Neuron (in vitro differentiated cells): ENCODE measurements around the gene CPNE4.
"Not testable (repeated sequence)": the region's sequence is repeated elsewhere in the genome, so short reads cannot be mapped to it uniquely, and the experiment has no call there.

Source experiments
- H2AFZ ChIP-seq: one replicate; pipeline ENCODE4 v1.6.1; 2013; ENCODE audit warnings: low read depth, mild to moderate bottlenecking, inconsistent platforms, low read length, moderate library complexity
- H3K27me3 ChIP-seq: one replicate; pipeline ENCODE4 v1.6.1; 2013; ENCODE audit warnings: low read length; ENCODE audit not compliant: insufficient read depth
- H3K36me3 ChIP-seq: one replicate; pipeline ENCODE4 v1.6.1; 2013; ENCODE audit warnings: low read length; ENCODE audit not compliant: insufficient read depth
- H3K4me1 ChIP-seq: one replicate; pipeline ENCODE4 v1.6.1; 2013; ENCODE audit warnings: low read length; ENCODE audit not compliant: insufficient read depth
- H3K4me3 ChIP-seq: 2 replicates; pipeline ENCODE4 v1.5.1; 2013; ENCODE audit warnings: mild to moderate bottlenecking, low read length, moderate library complexity
- H3K9me3 ChIP-seq: one replicate; pipeline ENCODE4 v1.6.1; 2013; ENCODE audit warnings: low read length

CPNE4 gene

DNA sequence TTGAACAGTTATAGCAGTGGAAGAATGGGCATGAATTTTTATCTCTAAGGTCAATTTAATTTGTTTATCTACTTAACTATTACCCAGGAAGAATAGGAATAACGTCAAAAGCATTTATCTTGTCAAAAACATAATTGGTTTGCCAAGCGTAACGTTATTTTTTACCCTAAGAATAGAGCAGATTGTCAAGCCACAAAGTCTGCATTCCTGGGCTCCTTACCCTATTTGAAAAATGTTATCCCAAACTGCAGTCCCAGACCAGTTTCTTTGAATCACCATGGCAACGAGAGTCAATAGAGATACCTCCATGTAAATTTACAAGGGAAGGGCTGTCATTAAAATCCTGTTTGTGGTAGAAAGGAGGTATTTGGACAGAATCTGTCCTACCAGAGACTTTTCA lies 61.1 kb downstream of the CPNE4 start:
- no peaks in the 10 kb centered on the region for H3K36me3 ChIP-seq
- no peak overlapping the region for H2AFZ ChIP-seq
- no peak overlapping the region for H3K4me3 ChIP-seq
- peaks cover 27% of the 10 kb centered on the region for H3K4me1 ChIP-seq
- no peaks in the 10 kb centered on the region for H3K27me3 ChIP-seq
- no peaks in the 10 kb centered on the region for H3K9me3 ChIP-seq

DNA sequence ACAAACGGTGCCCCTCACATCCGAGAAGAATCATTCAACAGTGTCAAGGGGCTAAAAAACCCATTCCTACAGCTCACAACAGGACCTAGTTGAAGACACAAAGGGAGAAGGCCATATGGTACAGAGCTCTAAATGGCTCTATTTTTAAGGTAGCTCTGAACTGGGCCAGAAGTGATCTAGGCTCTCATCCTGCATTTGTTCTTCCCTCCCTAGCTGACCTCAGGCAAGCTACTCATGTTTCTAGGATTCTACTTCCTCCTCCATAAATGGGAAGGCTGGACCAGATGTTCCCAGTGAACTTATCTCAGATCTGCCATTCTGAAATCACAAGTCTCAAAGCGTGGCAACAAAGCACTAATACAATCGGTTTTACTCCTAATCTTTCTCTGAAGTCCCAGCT lies 62.3 kb downstream of the CPNE4 start:
- no peaks in the 10 kb centered on the region for H3K27me3 ChIP-seq

DNA sequence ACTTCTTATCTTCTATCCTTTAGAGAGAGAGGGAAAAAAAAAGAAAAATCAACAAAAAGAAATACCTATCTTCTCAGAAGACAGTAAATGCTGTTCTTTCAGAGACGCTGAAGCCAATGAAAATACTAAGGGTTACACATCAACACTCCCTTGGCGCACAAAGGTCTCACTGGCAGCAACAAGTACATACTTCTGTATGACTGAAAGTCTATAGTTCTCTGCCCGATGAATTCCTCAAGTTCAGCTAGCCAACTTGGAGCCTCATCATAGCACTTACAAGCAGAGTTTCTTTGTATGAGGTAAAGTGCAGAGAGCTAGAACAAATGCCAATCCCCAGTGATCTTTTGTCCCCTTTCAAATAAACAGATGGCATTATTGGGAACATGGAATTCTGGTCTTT lies 62.7 kb downstream of the CPNE4 start:
- Histone ChIP-seq H3K9me3 (no peaks in the 10 kb centered on the region), H2AFZ (no peak overlapping the region)

More for the DNA sequence above, 62.3 kb downstream of the CPNE4 start:
- no peak overlapping the region for H3K4me3 ChIP-seq
- no peak overlapping the region for H2AFZ ChIP-seq
- H3K4me1 ChIP-seq: peaks cover 27% of the 10 kb centered on the region
- no peaks in the 10 kb centered on the region for H3K36me3 ChIP-seq
- no peaks in the 10 kb centered on the region for H3K9me3 ChIP-seq

DNA sequence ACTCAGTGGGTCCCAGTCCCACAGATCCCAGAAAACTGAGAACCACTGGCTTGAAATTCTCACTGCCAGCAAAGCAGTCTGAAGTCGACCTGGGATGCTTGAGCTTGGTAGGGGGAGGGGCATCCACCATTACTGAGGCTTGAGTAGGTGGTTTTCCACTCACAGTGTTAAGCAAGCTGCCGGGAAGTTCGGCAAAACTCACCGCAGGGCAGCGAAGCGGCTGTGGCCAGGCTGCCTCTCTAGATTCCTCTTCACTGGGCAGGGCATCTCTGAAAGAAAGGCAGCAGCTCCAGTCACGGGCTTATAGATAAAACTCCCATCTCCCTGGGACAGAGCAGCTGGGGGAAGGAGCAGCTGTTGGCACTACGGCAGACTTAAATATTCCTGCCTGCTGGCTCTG lies 71.4 kb downstream of the CPNE4 start:
- not testable (repeated sequence) for H3K4me3 ChIP-seq, H3K4me1 ChIP-seq, H3K36me3 ChIP-seq, H3K9me3 ChIP-seq, H3K27me3 ChIP-seq, H2AFZ ChIP-seq

More for the DNA sequence above, 62.7 kb downstream of the CPNE4 start:
- no peak overlapping the region for H3K4me3 ChIP-seq
- peaks cover 27% of the 10 kb centered on the region for H3K4me1 ChIP-seq
- H3K36me3 ChIP-seq: no peaks in the 10 kb centered on the region
- H3K27me3 ChIP-seq: no peaks in the 10 kb centered on the region

DNA sequence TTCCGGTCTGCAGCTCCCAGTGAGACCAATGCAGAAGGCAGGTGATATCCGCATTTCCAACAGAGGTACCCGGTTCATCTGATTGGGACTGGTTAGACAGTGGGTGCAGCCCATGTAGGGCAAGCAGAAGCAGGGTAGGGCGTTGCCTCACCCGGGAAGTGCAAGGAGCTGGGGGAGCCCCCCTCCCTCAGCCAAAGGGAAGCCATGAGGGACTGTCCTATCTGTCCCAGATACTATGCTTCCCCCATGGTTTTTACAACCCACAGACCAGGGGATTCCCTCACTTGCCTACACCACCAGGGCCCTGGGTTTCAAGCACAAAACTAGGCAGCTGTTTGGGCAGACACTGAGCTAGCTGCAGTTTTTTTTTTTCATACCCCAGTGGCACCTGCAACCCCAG lies 71.8 kb downstream of the CPNE4 start:
- Histone ChIP-seq H3K4me1 (peaks cover 14% of the 10 kb centered on the region), H2AFZ (no peak overlapping the region), H3K36me3 (no peaks in the 10 kb centered on the region), H3K9me3 (no peaks in the 10 kb centered on the region), H3K27me3 (no peaks in the 10 kb centered on the region), H3K4me3 (no peak overlapping the region)

DNA sequence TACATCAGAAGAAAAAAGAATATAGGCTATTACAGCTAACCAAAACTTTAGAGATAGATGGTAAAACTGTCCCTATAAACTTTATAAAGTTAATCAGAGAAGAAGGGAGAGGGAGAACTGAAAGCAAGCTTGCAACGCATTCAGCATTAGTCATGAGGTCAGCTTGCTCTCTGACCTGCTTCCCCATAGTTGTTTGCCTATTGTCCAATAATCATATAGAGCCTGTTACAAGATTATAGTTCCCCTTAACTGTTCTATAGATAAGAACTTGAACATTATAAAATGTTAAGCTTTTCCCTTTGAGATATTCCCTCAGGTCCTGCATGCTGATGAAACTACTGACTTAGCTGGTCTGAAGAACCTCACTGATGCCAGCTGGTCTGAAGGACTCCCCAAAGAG lies 74.5 kb downstream of the CPNE4 start:
- Histone ChIP-seq H3K36me3 (no peaks in the 10 kb centered on the region), H3K4me3 (no peak overlapping the region), H3K27me3 (no peaks in the 10 kb centered on the region), H3K4me1 (peaks cover 24% of the 10 kb centered on the region), H2AFZ (no peak overlapping the region), H3K9me3 (no peaks in the 10 kb centered on the region)

DNA sequence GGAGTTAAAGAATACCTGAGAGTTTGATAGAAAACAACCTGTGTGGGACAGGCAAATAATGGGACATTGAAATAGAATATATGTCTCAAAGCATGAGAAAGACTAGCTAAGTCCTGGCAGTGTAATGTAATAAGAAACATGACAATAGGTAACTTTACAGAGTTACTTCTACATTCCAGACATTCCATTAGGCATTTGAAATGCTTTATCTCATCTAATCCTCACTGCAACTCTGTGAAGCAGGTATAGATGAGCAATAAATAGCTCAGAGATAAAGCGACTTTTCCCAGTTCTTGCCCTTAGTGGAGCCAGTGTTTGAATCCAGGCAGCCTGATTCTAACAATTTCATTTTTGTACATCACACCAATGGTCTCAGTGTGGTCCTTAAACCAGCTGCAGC lies 76.8 kb downstream of the CPNE4 start:
- Histone ChIP-seq H3K27me3 (no peaks in the 10 kb centered on the region), H3K4me3 (no peak overlapping the region), H3K4me1 (peaks cover 24% of the 10 kb centered on the region), H3K9me3 (no peaks in the 10 kb centered on the region), H3K36me3 (no peaks in the 10 kb centered on the region), H2AFZ (no peak overlapping the region)

DNA sequence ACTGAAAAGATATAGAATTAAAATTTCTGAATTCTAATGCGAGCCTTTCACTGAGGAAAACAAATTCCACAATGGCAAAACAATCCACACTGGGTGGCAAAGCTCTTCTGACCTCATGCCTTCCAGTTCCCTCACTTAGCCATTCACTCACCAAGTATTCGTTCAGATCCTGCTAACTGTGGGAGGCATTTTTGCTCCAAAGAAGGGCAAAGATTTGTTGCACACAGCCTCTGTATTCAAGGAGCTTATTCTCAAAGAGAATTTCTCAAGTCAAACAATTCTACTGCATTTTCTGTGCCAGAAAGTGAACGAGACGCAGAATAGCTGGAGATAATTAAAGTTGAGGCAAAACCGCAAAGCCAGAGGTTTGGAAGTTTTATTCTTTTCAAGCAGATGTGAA lies 77.3 kb downstream of the CPNE4 start:
- H3K4me3 ChIP-seq: no peak overlapping the region
- no peaks in the 10 kb centered on the region for H3K27me3 ChIP-seq
- H2AFZ ChIP-seq: no peak overlapping the region
- H3K4me1 ChIP-seq: peaks cover 24% of the 10 kb centered on the region
- no peaks in the 10 kb centered on the region for H3K36me3 ChIP-seq
- no peaks in the 10 kb centered on the region for H3K9me3 ChIP-seq

DNA sequence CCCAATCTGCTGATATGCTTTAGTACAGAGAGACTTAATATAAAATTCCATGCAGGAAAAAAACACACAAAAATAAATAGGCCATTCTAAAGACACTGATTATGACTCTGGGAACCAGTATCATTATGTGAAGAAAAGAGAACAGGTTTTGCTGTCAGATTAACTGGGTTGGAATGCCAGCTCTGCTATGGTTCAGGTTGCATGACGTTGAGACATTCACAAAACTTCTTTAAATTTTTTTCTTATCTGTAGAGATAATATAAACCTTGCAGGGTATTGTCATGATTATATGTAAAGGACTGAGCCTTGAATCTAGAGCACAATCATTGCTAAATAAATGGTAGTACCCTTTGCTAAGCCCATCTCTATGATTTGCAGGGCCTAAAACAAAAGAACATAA lies 86.0 kb downstream of the CPNE4 start:
- Histone ChIP-seq H3K9me3 (no peaks in the 10 kb centered on the region), H3K36me3 (no peaks in the 10 kb centered on the region), H3K4me3 (no peak overlapping the region), H3K4me1 (no peaks in the 10 kb centered on the region), H2AFZ (no peak overlapping the region), H3K27me3 (no peaks in the 10 kb centered on the region)

DNA sequence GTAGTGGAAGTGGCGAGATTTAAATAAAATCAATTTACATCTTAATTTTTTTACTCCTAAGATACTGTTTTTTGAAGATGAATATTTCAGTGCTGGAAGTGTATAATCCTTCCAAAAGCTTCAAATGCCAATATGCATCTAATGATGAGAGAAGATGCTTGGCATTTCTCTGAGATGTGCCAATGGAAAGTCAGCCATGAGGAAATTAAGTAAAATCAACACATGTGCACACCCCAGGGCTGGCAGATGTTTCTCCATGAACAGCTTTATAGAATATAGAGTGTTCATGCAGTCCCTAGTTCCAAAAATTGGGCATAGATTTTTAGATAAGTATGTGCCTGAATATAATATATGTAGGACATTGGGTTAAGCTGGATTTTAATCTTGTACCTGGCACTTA lies 90.1 kb downstream of the CPNE4 start:
- Histone ChIP-seq H3K4me1 (no peaks in the 10 kb centered on the region), H3K27me3 (no peaks in the 10 kb centered on the region), H2AFZ (no peak overlapping the region), H3K9me3 (no peaks in the 10 kb centered on the region), H3K4me3 (no peak overlapping the region), H3K36me3 (no peaks in the 10 kb centered on the region)

DNA sequence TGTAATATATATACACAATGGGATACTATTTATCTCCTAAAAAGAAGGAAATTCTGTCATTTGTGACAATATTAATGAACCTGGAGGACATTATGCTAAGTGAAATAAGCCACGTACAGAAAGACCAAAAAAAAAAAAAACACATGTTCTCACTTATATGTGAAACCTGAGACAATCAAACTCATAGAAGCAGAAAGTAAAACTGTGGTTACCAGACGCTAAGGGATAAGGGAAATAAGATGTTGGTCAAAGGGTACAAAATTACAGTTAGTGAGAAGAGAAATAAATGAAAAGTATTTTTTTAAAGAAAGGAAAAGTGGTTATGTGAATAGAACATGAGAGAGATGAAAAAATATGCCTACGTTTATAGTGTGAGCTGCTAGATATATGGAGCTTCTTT lies 101.1 kb downstream of the CPNE4 start:
- H3K36me3 ChIP-seq: no peaks in the 10 kb centered on the region
- no peak overlapping the region for H3K4me3 ChIP-seq
- no peaks in the 10 kb centered on the region for H3K27me3 ChIP-seq
- H3K9me3 ChIP-seq: no peaks in the 10 kb centered on the region
- peaks cover 6% of the 10 kb centered on the region for H3K4me1 ChIP-seq
- H2AFZ ChIP-seq: no peak overlapping the region

DNA sequence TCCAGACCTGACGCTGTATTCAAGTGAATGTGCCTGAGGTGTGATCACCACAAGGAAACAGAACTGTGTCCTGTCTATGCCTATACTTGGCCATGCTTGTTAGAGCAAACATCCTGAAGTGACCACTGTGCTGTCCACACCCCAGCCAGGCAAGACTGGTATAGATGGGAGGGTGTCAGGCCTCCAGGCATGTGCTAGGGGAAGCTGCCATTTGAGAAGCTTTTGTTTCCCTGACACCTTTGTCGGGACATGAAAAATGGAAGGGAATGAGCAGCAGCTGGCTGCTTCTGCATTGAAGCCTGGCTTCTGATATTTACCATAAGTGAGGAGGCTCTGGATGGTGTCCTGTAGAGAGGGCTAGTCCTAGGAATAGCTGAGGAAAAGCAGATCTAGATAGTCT lies 106.2 kb downstream of the CPNE4 start:
- Histone ChIP-seq H2AFZ (no peak overlapping the region), H3K4me1 (peaks cover 14% of the 10 kb centered on the region)

DNA sequence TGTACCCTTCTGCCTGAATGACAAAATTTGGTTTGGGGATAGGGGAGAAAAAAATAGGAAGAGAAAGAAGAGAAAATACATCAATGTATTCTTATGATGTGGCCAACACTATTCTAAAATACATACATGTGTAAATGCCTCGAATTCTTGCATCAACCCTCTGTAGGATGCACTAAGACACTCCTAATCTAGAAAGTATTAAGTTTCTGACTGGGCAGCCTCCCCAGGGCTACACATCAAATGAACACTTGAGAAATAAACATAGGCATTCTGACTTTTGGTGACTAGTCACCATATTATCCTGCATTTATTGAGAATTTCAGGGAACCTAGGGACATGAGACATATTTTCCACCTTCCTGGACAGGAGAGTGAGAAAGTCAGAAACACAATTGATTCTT lies 109.2 kb downstream of the CPNE4 start:
- H3K4me1 ChIP-seq: peaks cover 9% of the 10 kb centered on the region
- H3K27me3 ChIP-seq: no peaks in the 10 kb centered on the region
- H2AFZ ChIP-seq: no peak overlapping the region
- H3K9me3 ChIP-seq: no peaks in the 10 kb centered on the region
- no peaks in the 10 kb centered on the region for H3K36me3 ChIP-seq
- H3K4me3 ChIP-seq: no peak overlapping the region

More for the DNA sequence above, 106.2 kb downstream of the CPNE4 start:
- Histone ChIP-seq H3K4me3 (no peak overlapping the region), H3K36me3 (no peaks in the 10 kb centered on the region), H3K27me3 (no peaks in the 10 kb centered on the region), H3K9me3 (no peaks in the 10 kb centered on the region)

DNA sequence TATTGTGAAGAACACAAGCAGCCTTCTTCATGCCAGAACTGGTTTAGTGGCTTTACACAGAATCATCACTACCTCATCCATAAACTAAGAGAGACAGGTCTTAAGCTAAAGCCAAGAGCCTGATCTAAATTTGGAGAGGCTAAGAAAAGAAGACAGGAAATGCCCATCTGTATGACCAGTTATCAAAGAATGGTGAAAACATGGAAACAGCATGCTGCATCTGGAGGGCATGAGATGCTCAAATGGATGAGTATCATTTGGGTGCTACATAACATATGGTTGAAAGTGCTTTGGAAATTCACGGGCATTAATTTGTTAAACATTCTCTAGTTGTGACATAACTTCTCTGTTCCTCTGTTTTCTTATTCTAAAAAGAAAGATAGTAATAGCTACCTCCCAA lies 112.5 kb downstream of the CPNE4 start:
- Histone ChIP-seq H3K4me1 (peaks cover 3% of the 10 kb centered on the region), H3K9me3 (no peaks in the 10 kb centered on the region), H3K27me3 (no peaks in the 10 kb centered on the region), H3K4me3 (no peak overlapping the region), H3K36me3 (no peaks in the 10 kb centered on the region), H2AFZ (no peak overlapping the region)
